DMS79 treated with DMSO at 0.1 percent for 48 hours (cell line): ENCODE data around the gene RRAS2.
"Not testable (repeated sequence)": the region's sequence is repeated elsewhere in the genome, so short reads cannot be mapped to it uniquely, and the experiment has no call there.

Experiments
- DNase-seq: peaks from one replicate; lab custom pipeline; 2025; lab: John Stamatoyannopoulos, UW

RRAS2 gene

DNA sequence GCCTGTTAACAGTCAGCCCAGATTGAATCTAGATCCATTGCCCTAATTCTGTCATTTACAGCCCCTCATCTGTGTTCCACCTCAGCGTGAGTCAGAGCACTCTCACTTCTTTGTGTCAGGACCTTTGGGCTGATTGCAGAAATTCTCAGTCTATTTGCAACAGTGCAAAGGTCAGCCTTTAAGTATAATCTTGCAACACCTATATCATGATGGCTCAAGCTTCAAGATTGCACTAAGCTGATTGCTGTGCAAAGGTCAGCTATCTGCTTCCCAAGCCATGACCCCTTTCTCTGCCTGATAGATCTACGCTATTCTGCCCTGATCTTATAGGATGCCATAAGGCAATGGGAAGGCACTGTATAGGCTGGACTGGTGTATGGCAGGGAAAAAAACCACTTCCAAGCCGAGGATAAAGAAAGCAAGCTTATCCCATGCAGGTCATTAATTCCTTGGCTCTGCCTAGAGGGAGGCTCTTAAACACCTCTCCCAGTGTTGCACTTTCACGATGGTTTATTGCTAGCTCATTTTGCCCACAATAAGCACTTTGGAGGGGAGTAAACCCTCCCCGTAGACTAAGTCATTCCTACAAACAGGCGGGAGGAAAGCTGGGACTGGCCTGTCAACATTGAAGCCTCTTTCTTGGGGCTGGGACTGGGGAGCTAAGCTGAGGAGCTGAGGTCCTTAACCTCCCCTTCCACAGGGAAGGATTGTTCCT is 100.6 kb downstream of the RRAS2 start:
- DNase-seq = no peak

DNA sequence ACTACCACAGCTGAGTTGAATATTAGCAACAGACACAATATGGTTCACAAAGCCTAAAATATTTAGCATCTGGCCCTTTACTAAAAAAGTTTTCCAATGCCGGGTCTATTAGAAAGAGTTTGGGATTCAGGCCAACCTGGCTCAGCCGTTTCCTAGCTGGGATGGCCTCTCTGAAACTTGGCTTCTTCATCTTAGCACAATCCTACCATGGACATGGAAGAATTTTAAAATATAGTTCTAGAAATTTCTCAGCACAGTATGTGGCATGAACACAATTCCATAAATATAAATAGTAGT is 103.8 kb downstream of the RRAS2 start:
- no peak for DNase-seq

GRCh38 chr11:14254533-14255237 is 104.3 kb downstream of the RRAS2 start:
- DNase-seq = no peak

DNA sequence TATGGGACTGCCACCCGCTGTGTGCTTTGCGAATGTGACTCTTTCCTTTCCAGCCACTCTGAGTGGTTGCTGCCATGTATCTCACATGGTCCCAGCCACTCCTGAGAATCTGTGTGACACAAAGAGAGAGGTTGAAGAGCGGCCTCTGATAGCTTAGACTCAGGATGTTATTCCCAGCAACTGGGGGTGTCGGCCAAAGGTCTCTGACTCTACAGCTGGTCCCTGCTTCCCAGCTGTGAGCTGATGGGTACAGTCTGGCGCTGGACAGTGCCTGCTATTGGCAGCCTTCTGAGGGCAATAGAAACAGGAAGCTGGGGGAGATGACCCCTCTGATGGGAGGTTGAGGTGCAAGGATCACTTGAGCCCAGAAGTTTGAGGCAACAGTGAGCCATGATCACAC is 105.1 kb downstream of the RRAS2 start:
- DNase-seq = no peak

- no peak for DNase-seq
Measured at GRCh38 chr11:14253421-14253820, 105.6 kb downstream of the RRAS2 start.

DNA sequence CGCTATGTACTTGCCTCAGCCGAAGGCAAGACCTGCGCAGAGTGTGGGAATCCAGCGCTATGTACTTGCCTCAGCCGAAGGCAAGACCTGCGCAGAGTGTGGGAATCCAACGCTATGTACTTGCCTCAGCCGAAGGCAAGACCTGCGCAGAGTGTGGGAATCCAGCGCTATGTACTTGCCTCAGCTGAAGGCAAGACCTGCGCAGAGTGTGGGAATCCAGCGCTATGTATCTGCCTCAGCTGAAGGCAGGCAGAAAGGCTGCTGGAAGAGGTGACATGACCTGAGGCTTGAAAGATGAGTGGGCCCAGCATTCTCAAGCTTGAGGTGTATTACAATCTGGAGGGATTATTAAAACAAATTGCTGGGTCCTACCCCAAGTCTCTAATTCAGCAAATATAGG is 106.5 kb downstream of the RRAS2 start:
- DNase-seq = not testable (repeated sequence)

- DNase-seq = no peak
Measured at GRCh38 chr11:14251754-14252153, 107.2 kb downstream of the RRAS2 start.

- DNase-seq = peak; percentile 38
Measured at GRCh38 chr11:14249121-14249963, 109.6 kb downstream of the RRAS2 start.

GRCh38 chr11:14248580-14248981 is 110.4 kb downstream of the RRAS2 start:
- no peak for DNase-seq

DNA sequence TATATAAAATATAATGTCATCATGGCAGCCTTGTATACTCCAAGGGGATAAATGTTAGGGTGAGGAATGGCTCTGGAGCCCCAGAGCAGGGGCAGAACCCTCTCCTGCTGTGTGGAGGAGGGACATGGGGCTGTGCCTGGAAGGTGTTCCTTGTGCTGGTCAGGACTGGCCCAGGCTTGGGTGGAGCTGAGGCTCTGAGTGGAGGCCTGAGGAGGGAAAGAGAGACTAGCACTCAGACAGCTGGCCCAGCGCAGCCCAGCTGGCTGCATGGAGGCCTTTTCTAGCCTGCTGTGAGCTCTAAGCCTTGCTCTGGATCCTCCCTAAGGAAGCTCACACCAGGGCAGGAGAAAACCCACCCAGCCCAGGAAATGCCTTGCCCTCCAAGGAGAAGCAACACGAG is 113.5 kb downstream of the RRAS2 start:
- no peak for DNase-seq

DNA sequence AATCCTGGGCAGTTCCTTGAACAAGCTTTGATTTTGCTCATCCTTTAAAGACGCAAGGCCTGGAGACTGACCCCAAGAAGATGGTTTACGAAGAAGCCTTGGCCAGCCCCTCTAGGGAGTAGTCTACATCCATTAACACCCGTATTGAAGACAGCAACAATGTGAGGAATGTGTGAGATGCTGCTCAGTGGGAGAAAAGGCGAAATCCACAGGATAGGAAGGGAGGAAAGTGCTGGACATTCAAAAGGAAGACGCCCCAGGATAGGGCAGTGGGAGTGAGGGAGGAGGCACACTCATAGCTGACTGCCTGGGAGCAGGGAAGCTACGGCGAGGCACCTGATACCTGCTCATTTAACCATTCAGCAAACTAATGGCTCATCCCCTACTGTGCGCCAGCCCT is 114.1 kb downstream of the RRAS2 start:
- no peak for DNase-seq

- DNase-seq = no peak
Measured at GRCh38 chr11:14242733-14243132, 116.2 kb downstream of the RRAS2 start.

DNA sequence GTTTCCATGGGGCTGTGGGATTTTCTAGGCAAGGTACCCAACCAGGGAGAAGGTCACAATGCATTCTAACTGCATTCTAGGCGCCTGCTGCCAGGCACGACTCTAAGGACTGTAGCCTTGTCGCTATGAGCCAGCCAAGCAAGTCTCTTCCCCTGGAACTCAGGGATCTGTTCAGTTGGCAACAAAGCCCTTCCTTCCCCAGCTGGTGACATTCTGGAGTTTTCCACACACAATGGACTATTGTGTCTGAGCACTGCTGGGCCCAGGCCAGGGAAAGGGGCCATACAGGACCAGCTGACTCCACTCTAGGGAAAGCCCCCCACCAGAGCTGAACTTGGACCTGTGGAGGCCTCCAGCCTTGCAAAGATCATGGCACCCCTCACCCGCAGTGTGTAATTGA is 116.8 kb downstream of the RRAS2 start:
- DNase-seq = no peak

- no peak for DNase-seq
Measured at GRCh38 chr11:14240951-14241350, 118.0 kb downstream of the RRAS2 start.

DNA sequence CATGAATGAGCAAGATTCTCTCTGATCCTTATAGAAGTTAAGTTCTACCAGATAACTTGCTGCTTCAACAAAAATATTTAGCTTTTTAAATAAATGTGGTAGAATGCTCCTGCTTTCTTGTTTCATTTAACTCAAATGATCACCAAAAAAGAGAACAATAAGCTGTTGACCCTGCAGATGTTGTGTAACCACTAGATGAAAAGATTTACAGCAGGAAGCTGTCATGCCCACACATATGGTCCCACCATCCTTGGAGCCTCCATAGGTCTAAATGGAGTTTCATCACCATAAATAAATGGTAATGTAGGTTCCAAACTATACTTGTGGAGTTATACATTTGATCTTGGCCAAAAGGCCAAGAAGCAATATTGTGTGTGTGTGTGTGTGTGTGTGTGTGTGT is 118.8 kb downstream of the RRAS2 start:
- DNase-seq = no peak

DNA sequence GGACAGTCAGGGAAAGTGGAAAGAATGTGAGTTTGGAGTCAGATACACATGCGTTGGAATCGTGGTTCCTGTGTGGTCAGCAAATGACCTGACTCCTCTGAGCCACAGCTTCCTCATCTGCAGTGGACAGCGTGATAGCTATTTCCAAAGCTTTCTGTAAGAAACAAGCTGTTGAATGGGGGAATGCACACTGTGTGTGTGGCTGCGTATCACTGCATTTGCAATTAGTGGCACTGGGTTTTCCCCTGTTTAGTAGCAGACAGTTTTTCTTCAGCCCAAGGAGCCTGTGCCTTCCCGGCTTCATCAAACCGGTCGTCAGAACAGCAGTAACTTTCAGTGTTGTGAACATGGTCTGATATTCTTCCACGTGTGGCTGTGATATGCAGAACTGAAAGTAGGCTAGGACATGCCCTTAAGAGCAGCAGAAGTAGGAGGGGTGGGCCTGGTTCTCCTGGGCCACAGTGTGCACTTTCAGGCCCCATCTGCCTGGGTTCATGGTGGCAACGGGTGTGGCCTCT is 121.5 kb downstream of the RRAS2 start:
- no peak for DNase-seq

- DNase-seq = no peak
Measured at GRCh38 chr11:14235701-14236100, 123.3 kb downstream of the RRAS2 start.

DNA sequence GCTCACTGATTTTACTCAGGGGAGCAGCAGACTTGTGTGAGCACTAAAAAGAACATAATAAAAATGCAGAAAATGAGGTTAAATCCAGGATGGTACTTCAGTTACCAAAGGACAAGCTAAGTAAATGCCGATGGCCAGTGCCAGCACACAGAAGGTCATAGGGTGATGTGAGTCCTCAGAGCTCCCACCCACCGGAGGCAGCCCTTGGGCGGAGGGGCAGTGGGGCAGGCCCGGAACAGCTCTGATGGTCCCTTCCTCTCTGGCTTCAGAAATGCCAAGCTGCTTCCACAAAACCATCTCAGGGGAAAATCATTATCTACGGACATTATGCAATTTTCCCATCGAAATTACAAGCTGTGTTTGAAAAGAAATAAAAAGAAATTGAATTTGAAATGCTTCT is 124.5 kb downstream of the RRAS2 start:
- DNase-seq = no peak

GRCh38 chr11:14232652-14233051 is 126.3 kb downstream of the RRAS2 start:
- no peak for DNase-seq

DNA sequence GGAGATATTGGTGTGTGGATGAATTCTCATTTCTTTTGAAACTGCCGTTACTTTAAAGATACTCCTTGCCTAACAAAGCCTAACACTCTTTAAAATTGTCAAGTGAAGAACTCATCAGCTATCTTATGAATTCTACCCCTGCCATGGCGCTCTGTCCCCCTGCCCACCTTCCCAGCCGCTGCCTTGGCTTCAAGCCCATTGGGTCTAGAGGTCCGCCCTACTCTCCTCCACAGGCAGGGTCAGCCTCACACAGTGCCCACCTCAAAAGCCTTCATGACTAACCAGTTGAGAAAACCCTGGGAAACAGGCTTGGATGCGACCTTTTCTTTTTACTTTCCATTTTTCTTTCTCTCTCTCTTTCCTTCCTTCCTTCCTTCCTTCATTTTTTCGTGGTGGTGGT is 128.6 kb downstream of the RRAS2 start:
- DNase-seq = no peak

DNA sequence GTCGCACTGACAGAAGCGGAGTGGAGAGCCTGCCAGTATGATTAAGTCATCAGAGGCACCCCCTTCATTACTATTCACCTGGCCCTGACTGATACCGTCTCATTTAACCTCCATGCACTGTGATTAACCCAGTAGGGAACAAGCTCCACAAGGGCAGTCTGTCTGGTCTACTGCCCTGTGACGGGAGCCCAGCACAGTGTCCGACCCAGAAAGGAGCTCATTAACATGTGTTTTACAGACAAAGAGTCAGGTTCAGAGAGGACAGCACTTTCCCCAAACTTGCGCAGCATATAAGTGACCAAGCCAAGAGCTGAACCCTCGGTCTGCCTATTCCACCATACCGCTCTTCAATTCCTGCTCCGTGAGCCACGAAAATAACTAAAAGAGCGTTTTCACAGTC is 129.5 kb downstream of the RRAS2 start:
- no peak for DNase-seq

- no peak for DNase-seq
Measured at GRCh38 chr11:14228356-14228755, 130.6 kb downstream of the RRAS2 start.
